CD4-positive, alpha-beta T cell treated with Interleukin-1 beta for 1 hour (primary cell): Measurements from ENCODE around the gene BCKDK.
A peak's percentile ranks its signal among the peaks of the same experiment; 100 is the strongest.
"Not testable (repeated sequence)": the region's sequence is repeated elsewhere in the genome, so short reads cannot be mapped to it uniquely, and the experiment has no call there.

Source experiments
- DNase-seq, 2 donors: peaks; one replicate each; pipeline ENCODE4 v3.0.0-alpha.2; 2020 to 2022

The BCKDK gene

GRCh38 chr16:31129568-31130335 is 21.6 kb downstream of the BCKDK start:
- DNase-seq = no peak

- DNase-seq = peak in 1 of 2 donors; percentile 33
Measured at GRCh38 chr16:31130336-31130891, 22.2 kb downstream of the BCKDK start.

- no peak for DNase-seq
Measured at GRCh38 chr16:31130899-31131298, 22.7 kb downstream of the BCKDK start.

GRCh38 chr16:31131416-31131815 is 23.2 kb downstream of the BCKDK start:
- DNase-seq = no peak

- no peak for DNase-seq
Measured at GRCh38 chr16:31131841-31132271, 23.7 kb downstream of the BCKDK start.

- DNase-seq = no peak
Measured at GRCh38 chr16:31132303-31132979, 24.3 kb downstream of the BCKDK start.

GRCh38 chr16:31133046-31133501 is 24.9 kb downstream of the BCKDK start:
- no peak for DNase-seq

- peak in 1 of 2 donors; percentile 44 for DNase-seq
Measured at GRCh38 chr16:31134091-31134571, 25.9 kb downstream of the BCKDK start.

- no peak for DNase-seq
Measured at GRCh38 chr16:31134625-31135534, 26.7 kb downstream of the BCKDK start.

GRCh38 chr16:31135535-31136286 is 27.5 kb downstream of the BCKDK start, which contains the start of gene PRSS8:
PRSS8 (minus strand) TSS chr16:31135727; CDS start chr16:31135498, 229 bp downstream.
- no peak for DNase-seq

- no peak for DNase-seq
Measured at GRCh38 chr16:31136287-31136662, 28.1 kb downstream of the BCKDK start.

- not testable (repeated sequence) for DNase-seq
Measured at GRCh38 chr16:31136822-31137499, 28.8 kb downstream of the BCKDK start.

GRCh38 chr16:31138621-31139578 is 30.7 kb downstream of the BCKDK start:
- no peak for DNase-seq

- DNase-seq = not testable (repeated sequence)
Measured at GRCh38 chr16:31141071-31141469, 32.9 kb downstream of the BCKDK start.

GRCh38 chr16:31141489-31142108 is 33.4 kb downstream of the BCKDK start:
- no peak for DNase-seq

GRCh38 chr16:31142109-31143010 is 34.2 kb downstream of the BCKDK start:
- peak; percentile 99 for DNase-seq

GRCh38 chr16:31143011-31143693 is 35.0 kb downstream of the BCKDK start:
- DNase-seq = no peak

GRCh38 chr16:31143694-31144148 is 35.5 kb downstream of the BCKDK start:
- no peak for DNase-seq
